ENCODE results near the gene CHN1.

CHN1 gene

DNA sequence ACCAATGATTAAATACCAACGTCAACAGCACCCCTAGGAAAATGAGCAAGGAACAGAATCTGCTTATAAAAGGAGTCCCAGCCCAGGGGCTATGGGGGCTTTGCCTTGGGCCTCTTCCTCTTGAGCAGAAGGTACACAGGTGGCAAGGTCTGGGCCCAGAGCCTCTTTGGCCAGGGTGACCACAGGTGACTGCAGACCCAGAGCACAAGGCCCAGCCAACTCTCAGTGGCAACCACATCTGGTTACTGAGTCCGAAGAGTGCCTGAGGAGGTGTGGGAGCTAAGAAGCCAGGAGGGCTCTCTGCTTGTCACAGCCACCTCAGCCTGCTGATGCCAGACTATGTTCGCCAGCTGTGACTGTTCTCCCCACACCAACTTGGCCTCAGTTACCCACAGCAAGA is 34.3 kb upstream of the CHN1 start:
- Histone ChIP-seq H3K9ac (no peak overlapping the region), H4K20me1 (ENCODE audit: insufficient read depth) (no peaks in the 10 kb centered on the region), H3K4me2 (peak overlapping the region; percentile 24; the same call in 1 of the 2 replicates), H3K27me3 (ENCODE audit: insufficient read depth, low read depth) (no peaks in the 10 kb centered on the region), H3K27ac (peak overlapping the region; percentile 50; the same call in 1 of the 2 replicates), H2AFZ (ENCODE audit: low read depth) (no peak overlapping the region), H3K36me3 (ENCODE audit: insufficient read depth) (no peaks in the 10 kb centered on the region), H3K4me3 (IDR thresholded peaks at IDR 0.05; ENCODE audit: insufficient read depth, low read depth, low read length) (no peak overlapping the region), H3K4me1 (ENCODE audit: low read depth, poor library complexity, severe bottlenecking) (peaks cover 46% of the 10 kb centered on the region), H3K79me2 (ENCODE audit: insufficient read depth, low read depth) (no peaks in the 10 kb centered on the region)
- TF ChIP-seq, protein P1, sequence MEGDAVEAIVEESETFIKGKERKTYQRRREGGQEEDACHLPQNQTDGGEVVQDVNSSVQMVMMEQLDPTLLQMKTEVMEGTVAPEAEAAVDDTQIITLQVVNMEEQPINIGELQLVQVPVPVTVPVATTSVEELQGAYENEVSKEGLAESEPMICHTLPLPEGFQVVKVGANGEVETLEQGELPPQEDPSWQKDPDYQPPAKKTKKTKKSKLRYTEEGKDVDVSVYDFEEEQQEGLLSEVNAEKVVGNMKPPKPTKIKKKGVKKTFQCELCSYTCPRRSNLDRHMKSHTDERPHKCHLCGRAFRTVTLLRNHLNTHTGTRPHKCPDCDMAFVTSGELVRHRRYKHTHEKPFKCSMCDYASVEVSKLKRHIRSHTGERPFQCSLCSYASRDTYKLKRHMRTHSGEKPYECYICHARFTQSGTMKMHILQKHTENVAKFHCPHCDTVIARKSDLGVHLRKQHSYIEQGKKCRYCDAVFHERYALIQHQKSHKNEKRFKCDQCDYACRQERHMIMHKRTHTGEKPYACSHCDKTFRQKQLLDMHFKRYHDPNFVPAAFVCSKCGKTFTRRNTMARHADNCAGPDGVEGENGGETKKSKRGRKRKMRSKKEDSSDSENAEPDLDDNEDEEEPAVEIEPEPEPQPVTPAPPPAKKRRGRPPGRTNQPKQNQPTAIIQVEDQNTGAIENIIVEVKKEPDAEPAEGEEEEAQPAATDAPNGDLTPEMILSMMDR (conservative IDR thresholded peaks at IDR 0.05; ENCODE audit: low read depth, low read length): no peak

DNA sequence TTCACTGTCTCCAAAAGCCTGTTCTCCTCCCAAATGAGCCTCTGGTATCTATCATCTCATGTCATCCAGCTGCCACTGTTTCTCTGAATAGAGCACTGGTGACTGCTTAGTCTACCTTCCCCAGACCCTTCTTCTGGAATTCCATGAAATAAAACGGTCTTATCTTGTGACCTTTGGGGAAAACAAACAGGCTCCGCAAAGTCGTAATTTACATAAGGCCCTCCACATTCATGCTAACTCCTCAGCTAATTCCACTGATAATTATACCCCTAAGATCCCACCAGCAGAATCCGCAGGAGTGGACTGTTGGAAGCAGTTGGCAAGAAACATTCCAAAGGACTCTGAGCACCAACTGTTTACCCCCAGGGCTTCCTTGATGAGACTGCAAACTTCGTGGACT is 33.9 kb upstream of the CHN1 start:
- H3K4me2 ChIP-seq: peak overlapping the region; percentile 24; the same call in 1 of the 2 replicates
- H3K4me1 ChIP-seq (ENCODE audit: low read depth, poor library complexity, severe bottlenecking): peaks cover 46% of the 10 kb centered on the region
- H3K4me3 ChIP-seq (IDR thresholded peaks at IDR 0.05; ENCODE audit: insufficient read depth, low read depth, low read length): no peak overlapping the region
- no peak overlapping the region for H2AFZ ChIP-seq (ENCODE audit: low read depth)
- H3K36me3 ChIP-seq (ENCODE audit: insufficient read depth): no peaks in the 10 kb centered on the region
- H3K27me3 ChIP-seq (ENCODE audit: insufficient read depth, low read depth): no peaks in the 10 kb centered on the region
- no peak overlapping the region for H3K9ac ChIP-seq
- peak overlapping the region; percentile 50; the same call in 1 of the 2 replicates for H3K27ac ChIP-seq
- H3K79me2 ChIP-seq (ENCODE audit: insufficient read depth, low read depth): no peaks in the 10 kb centered on the region
- no peaks in the 10 kb centered on the region for H4K20me1 ChIP-seq (ENCODE audit: insufficient read depth)
- TF ChIP-seq, protein P1 (conservative IDR thresholded peaks at IDR 0.05; ENCODE audit: low read depth, low read length): no peak

DNA sequence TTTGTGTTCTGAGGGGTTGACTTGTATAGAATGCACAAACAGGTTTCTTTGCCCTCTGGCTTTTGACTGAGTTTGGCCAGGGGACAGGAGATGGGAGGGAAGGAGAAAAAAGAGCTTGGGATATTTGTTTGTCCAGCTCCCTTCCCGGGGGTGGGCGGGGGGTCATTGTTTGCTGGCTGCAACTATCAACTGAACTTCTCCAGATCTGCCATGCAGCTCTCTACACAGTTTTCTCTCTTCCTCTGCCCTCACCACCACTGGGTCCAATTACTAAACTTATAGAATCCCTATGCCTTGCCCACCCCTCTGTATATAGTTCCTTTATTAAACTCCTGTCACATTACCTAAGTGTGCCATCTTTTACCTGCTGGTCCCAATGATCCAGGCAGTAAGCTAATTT is 32.8 kb upstream of the CHN1 start:
- TF ChIP-seq, protein P1 (conservative IDR thresholded peaks at IDR 0.05; ENCODE audit: low read depth, low read length): no peak
- Histone ChIP-seq H3K36me3 (ENCODE audit: insufficient read depth) (no peaks in the 10 kb centered on the region), H3K27ac (no peak overlapping the region)

DNA sequence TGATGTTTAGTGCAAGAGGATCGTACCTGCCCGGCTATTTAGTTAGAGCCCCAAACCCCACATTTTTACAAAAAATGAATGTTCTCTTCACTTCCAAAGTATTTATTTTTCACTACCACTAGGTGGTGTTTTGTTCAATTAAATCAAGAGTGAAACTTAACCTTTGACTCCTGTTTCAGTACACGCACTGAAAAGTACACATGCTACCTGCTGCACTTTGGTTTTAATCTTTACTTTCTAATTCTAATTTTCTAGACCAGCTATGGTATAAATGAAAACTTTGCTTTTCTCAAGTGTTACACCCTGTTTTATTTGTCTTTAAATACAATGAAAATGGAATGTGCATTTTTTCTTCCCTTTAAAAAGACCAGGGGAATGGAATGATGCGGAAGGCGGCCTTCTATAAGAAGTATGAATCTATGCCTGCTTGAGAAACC is 31.4 kb upstream of the CHN1 start:
- TF ChIP-seq, protein P1 (conservative IDR thresholded peaks at IDR 0.05; ENCODE audit: low read depth, low read length): peak; percentile 87
- Histone ChIP-seq H3K4me3 (IDR thresholded peaks at IDR 0.05; ENCODE audit: insufficient read depth, low read depth, low read length) (no peak overlapping the region), H2AFZ (ENCODE audit: low read depth) (no peak overlapping the region), H3K4me2 (peak overlapping the region; percentile 23; the same call in 1 of the 2 replicates), H3K4me1 (ENCODE audit: low read depth, poor library complexity, severe bottlenecking) (peaks cover 46% of the 10 kb centered on the region), H3K27me3 (ENCODE audit: insufficient read depth, low read depth) (no peaks in the 10 kb centered on the region), H4K20me1 (ENCODE audit: insufficient read depth) (no peaks in the 10 kb centered on the region), H3K9ac (no peak overlapping the region), H3K79me2 (ENCODE audit: insufficient read depth, low read depth) (no peaks in the 10 kb centered on the region), H3K36me3 (ENCODE audit: insufficient read depth) (no peaks in the 10 kb centered on the region), H3K27ac (no peak overlapping the region)

More for the DNA sequence above, 32.8 kb upstream of the CHN1 start:
- Histone ChIP-seq H3K9ac (no peak overlapping the region), H2AFZ (ENCODE audit: low read depth) (no peak overlapping the region), H3K79me2 (ENCODE audit: insufficient read depth, low read depth) (no peaks in the 10 kb centered on the region), H3K4me3 (IDR thresholded peaks at IDR 0.05; ENCODE audit: insufficient read depth, low read depth, low read length) (no peak overlapping the region), H3K4me1 (ENCODE audit: low read depth, poor library complexity, severe bottlenecking) (peaks cover 46% of the 10 kb centered on the region), H3K4me2 (no peak overlapping the region), H3K27me3 (ENCODE audit: insufficient read depth, low read depth) (no peaks in the 10 kb centered on the region), H4K20me1 (ENCODE audit: insufficient read depth) (no peaks in the 10 kb centered on the region)

Data from KMS-11 (cell line).